HG03460 (cell line): ENCODE measurements around the gene EHMT1.
"Not testable (repeated sequence)": the region's sequence is repeated elsewhere in the genome, so short reads cannot be mapped to it uniquely, and the experiment has no call there.

Experiments used
- ATAC-seq: cut with Tn5 transposase; IDR thresholded peaks from one replicate; pipeline ENCODE4 v1.9.1; 2021; ENCODE audit not compliant: unreplicated experiment

EHMT1 gene

DNA sequence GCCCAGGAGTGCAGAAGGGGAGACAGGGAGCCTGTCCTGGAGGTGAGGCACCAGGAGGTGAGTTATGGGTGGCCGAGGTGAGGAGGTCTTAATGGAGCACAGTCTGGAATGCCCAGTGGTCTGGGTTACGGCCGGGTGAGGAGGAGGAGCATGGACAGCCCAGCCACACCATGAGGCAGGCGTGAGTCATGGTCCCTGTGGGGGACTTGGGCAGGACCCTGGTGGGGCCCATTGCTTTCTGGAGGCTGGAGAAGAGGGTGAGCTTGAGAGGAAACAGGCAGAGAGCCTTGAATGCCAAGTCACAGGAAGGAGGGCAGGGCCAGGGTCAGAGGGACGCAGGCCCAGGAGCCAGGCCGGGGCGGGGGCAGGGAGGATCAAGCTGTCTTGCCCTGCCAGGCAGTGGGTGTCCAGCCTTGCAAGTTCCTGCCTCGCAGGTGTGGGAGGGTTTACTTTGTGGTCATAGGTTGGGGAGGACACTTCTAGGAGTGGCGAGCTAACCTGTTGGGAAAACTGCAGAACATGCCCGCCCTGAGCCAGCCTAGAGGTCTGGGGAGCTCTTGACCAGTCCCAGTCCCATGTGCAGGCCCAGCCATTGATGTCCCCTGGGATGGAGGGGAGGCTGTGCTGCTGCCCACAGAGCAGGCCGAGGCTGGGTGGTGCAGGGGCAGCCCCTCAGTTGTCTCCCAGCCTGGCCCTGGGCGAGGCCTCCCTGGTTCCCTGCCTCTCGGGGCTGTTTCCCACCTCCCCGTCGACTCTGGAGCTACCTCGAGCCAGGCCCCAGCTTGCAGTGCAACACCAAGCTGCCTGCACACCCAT, 261.6 kb downstream of the EHMT1 start:
- no peak for ATAC-seq

DNA sequence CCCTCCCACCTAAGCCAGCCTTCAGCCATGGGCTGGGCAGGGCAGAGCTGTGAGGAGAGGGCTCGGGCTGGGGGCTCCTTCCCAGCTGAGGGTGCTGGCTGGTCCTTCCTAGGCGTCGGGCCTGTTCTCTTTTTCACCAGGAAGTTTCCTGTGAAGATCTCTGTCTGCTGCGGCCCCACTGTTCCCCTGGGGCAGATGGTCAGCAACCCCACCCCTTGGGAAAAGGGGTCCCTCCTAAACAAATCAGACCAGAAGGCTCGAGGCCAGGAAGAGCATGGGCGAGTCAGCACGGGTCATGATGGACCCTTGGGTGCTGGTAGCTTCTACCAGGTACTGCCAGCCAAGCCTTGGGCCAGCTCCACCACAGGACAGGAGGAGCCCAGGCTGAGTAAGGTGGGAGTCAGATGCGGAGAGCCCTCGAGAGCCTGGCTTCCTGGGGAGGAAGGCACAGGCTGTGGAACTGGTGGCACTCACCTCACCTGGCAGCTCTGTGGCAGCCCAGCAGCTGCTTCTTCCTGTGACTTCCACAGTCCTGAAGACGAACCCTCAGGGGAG, 262.2 kb downstream of the EHMT1 start:
- ATAC-seq = no peak

DNA sequence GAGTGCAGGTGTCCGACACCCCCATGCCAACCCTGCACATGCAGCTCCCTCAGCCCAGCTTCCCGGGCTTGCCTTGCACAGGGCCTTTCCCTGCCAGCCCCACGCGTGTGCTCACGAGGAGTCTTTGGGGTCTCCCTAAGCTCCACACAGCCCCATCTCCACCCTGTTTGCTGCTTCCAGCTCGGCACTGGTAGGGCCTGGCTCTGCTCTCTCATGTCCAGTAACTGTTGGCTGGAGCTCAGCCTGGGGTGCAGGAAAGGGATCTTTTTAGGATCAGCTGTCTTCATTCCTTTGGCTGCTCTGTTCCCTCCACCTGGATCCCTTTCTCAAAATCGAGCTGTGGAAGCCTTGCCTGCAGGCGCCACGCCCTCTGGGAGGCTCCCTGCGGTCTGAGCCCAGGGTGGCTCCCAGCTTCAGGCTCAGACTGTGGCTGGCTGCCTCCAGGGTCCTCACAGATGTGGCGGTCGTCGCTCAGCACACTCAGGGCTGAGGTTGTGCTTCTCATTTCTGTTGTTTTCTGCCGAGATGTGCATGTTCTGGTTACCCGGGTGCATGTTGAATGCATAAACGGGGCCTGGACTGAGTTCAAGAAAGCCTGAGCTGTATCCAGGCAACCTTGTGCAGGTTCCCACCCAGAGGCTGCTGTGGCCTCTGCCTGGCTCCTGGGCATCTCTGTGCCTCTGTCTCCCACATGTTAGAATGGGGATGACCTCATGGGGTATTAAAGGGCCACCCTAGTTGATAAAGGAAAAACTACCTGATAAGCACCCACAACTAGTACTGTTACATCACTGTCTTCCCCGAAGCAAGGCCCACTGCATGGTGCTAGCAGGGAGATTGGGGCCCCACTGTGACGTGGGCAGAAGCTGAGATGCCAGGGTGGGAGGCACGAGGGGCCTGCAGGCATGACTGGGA, 263.0 kb downstream of the EHMT1 start:
- ATAC-seq = no peak

DNA sequence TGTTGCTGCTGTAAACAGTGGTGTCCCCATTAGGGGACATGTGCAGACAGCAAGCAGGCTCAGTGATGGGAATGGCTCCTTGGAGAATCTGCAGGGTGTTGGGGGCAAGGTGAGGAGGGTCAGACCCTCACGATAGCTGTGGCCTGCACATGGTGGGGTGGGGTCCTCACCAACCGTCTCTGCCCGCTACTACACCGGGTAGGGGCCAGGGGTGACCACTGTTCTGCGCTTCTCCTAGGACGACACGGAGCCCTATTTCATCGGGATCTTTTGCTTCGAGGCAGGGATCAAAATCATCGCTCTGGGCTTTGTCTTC, 263.7 kb downstream of the EHMT1 start:
- no peak for ATAC-seq

DNA sequence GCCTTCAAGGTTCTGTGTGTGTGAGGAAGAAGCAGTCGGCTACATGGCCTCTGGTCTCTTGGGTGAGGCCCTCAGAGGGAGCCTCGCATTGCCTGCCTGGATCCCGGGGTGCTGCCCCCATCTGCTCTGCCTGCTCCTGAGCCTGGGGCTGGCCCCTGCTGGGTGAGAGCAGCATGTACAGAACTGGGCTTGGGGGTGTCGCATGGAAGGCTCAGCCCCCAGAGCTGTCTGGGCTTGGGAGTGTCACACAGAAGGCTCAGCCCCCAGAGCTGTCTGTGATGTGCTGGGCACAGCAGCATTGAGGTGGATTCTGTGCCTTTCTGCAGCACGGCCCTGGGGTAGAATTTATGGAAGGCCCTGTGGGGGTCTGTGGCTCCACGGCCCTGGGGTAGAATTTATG, 265.2 kb downstream of the EHMT1 start:
- not testable (repeated sequence) for ATAC-seq

DNA sequence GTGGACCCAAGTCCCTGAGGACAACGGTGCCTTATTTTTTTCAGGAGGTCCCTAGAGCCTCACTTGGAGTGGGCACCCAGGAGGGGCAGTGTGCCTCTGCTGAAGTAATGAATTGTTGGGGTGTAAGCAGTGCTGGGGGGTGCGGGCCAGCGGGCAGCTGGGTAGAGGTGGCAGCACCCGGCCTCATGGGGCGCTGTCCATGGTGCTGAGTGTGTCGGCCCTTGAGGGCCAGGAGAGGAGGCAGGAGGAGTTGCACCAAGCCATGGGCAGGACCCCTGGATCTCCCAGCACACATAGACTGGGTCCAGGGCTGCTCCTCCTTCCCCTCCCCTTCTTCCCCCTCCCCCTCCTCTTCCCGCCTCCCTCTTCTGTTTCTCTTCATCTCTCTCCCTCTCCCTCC, 265.7 kb downstream of the EHMT1 start:
- ATAC-seq = not testable (repeated sequence)

DNA sequence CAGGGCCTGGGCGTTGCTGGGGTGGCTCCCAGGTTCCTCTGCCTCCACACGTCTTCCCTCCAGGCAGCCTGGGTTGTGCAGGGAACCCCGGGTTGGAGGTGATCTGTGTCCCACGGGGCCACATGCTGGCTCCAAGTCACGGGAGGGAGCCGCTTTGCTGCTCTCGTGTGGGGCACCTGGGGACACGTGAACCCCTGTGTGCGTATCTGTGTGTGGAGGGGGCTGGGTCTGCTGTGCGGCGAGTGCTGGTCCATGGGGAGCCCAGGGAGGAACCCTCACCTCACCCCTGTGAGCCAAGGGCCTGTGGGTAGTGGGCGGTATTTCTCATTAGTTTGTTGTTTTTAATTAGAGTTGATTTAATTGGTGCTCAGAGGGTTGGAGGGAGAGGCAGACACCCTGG, 266.3 kb downstream of the EHMT1 start:
- ATAC-seq = not testable (repeated sequence)
